SH-SY5Y (cell line): ENCODE data around the gene TECPR2.

ENCODE experiments used
- GATA2 ChIP-seq: IDR thresholded peaks from 2 replicates; pipeline ENCODE4 v1.6.1; 2011; ENCODE audit warnings: mild to moderate bottlenecking, low read depth, low read length
- GATA3 ChIP-seq: IDR thresholded peaks from 2 replicates; pipeline ENCODE4 v1.6.1; 2011; ENCODE audit warnings: low read depth, mild to moderate bottlenecking, low read length, moderate library complexity

- TF ChIP-seq GATA2 (no peak), GATA3 (no peak)
Measured at GRCh38 chr14:102442241-102443211, 79.8 kb downstream of the TECPR2 start.
